Measurements from ENCODE around the gene IGLL1.

DNA sequence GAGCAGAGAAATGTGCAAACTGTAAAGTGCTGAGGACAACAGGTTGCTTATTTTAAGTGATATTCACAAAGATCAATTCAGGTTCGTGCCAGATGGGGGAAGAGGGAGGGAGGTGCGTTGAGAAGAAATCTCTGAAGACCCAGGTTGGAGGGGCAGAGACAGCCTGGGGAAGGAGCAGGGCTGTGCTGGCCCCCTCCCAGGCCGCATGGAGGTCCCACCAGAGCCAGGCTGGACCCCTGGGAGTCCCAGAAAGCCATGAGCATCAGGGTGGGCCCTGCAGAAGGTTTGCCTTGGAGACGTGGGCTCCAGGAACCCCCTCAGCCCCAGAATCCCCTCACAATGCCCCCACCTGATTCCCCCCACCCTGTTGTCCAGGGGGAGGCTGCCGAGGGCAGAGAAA is 47.4 kb downstream of the IGLL1 start:
- TF ChIP-seq TCF7L2 (IDR thresholded peaks at IDR 0.05; ENCODE audit: low read depth, low read length) (no peak), CTCF (IDR thresholded peaks at IDR 0.05) (no peak), SIN3A (IDR thresholded peaks at IDR 0.05; ENCODE audit: borderline replicate concordance, insufficient read depth, low read depth, low read length) (no peak), REST (IDR thresholded peaks at IDR 0.05; ENCODE audit: insufficient read depth in 1 of 2, low read depth in 2 of 2, low read length in 1 of 2) (no peak), POLR2AphosphoS5 (IDR thresholded peaks at IDR 0.05; ENCODE audit: low read depth, low read length) (no peak)

All from Panc1 (cell line).